Activated CD4-positive, alpha-beta T cell treated with anti-CD3 and anti-CD28 coated beads, Interleukin-2, amount 10 ng/mL, durations not matched to agents 24 days and 14 days (primary cell): ENCODE data around the gene CMTM8. TPM values are rescaled to one million over a fixed set of nuclear protein-coding genes. Genes with fewer than 3 reads are reported as not detected.

Experiments
- DNase-seq: peaks from one replicate; pipeline ENCODE4 v3.0.0; 2022
- H3K27ac Mint-ChIP-seq: one replicate; pipeline ENCODE4 v1.8.0; 2022; ENCODE audit warnings: mild to moderate bottlenecking, mixed read lengths
- H3K27me3 Mint-ChIP-seq: one replicate; pipeline ENCODE4 v1.8.0; 2022; ENCODE audit warnings: mixed read lengths
- H3K36me3 Mint-ChIP-seq: one replicate; pipeline ENCODE4 v1.8.0; 2022; ENCODE audit warnings: low read depth, mild to moderate bottlenecking, mixed read lengths
- H3K4me1 Mint-ChIP-seq: one replicate; pipeline ENCODE4 v1.8.0; 2021; ENCODE audit warnings: mixed read lengths
- H3K4me3 Mint-ChIP-seq: one replicate; pipeline ENCODE4 v1.8.0; 2022; ENCODE audit warnings: mild to moderate bottlenecking, moderate library complexity, mixed read lengths
- H3K9me3 Mint-ChIP-seq: one replicate; pipeline ENCODE4 v1.8.0; 2021; ENCODE audit warnings: mixed read lengths
- intact Hi-C: fragments of 100-400 bp; cut with micrococcal nuclease; formaldehyde crosslinking; loops from one replicate; pipeline ENCODE4 v1.15.1; 2023
- total RNA-seq: library from RNA; stranded (reverse); gene quantifications from 2 replicates; pipeline ENCODE4 v1.2.3, GENCODE V29; 2022

The CMTM8 gene
- total RNA-seq, 1 donor from 2014 or later = 4.8 TPM

- H3K4me3 Mint-ChIP-seq = no peak overlapping the region
- peaks cover 19% of the 10 kb centered on the region for H3K27me3 Mint-ChIP-seq
- no peak for DNase-seq
- H3K27ac Mint-ChIP-seq = no peak overlapping the region
- intact Hi-C loops = no loop called here
- H3K9me3 Mint-ChIP-seq = peaks cover 9% of the 10 kb centered on the region
- peaks cover 28% of the 10 kb centered on the region for H3K4me1 Mint-ChIP-seq
- peaks cover 9% of the 10 kb centered on the region for H3K36me3 Mint-ChIP-seq
Observed at GRCh38 chr3:32241100-32241499, 2.6 kb downstream of the CMTM8 start.

GRCh38 chr3:32243519-32243918 is 5.0 kb downstream of the CMTM8 start:
- no peak overlapping the region for H3K27ac Mint-ChIP-seq
- peaks cover 5% of the 10 kb centered on the region for H3K36me3 Mint-ChIP-seq
- H3K9me3 Mint-ChIP-seq = no peaks in the 10 kb centered on the region
- H3K27me3 Mint-ChIP-seq = no peaks in the 10 kb centered on the region
- peaks cover 30% of the 10 kb centered on the region for H3K4me1 Mint-ChIP-seq
- H3K4me3 Mint-ChIP-seq = no peak overlapping the region
- no peak for DNase-seq
- intact Hi-C loops = no loop called here

DNA sequence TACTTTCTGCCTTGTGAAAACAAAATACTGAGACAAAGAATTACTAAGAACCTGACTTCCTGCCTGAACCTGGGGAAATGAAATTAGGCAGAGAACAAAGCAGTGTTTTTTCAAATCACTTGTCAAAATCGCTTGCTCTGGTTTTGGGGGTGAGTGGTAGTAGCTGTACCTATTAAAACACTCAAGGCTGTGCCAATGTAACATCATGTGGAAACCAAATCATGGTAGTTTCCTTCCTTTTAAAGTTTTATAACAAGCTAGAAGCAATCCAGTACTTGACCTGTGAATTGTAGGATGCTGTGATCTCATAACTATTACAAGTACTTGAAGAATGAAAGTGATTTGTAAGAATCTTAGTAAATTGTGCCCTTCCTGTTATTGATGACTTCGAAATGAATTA is 6.7 kb downstream of the CMTM8 start:
- intact Hi-C loops = no loop called here
- H3K27me3 Mint-ChIP-seq = no peaks in the 10 kb centered on the region
- no peak overlapping the region for H3K27ac Mint-ChIP-seq
- peaks cover 9% of the 10 kb centered on the region for H3K36me3 Mint-ChIP-seq
- peaks cover 23% of the 10 kb centered on the region for H3K4me1 Mint-ChIP-seq
- DNase-seq = no peak
- no peak overlapping the region for H3K4me3 Mint-ChIP-seq
- H3K9me3 Mint-ChIP-seq = no peaks in the 10 kb centered on the region

DNA sequence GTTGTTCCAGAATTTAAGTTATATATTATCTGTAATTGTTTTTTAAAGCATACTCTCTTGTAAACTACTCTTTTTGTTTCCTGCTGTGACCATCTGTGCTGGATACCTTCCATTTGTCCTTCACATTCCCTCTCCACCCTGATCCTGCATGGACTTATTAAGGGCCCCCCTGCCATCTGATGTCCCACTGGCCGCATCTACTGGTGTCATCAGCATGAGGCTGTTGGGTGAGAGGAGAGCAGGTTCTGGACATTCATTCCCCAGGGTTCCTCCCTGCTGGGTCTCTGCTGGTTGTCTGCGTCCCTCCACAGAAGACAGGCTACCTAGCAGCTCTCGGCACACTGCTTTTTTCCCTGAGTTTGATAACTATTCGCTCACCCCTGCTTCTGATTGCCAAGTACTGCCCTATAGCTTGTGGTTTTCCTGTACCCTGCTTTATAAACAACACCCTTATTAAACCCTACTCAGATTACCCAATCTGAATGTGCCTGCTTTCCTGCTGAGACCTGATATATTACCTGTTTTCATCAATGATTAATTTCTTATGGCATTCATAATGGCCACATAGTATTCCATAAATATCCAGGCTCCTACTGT is 7.7 kb downstream of the CMTM8 start:
- intact Hi-C loops = no loop called here
- peaks cover 3% of the 10 kb centered on the region for H3K9me3 Mint-ChIP-seq

GRCh38 chr3:32249184-32249782 is 10.8 kb downstream of the CMTM8 start:
- peaks cover 3% of the 10 kb centered on the region for H3K9me3 Mint-ChIP-seq
- intact Hi-C loops = no loop called here
- H3K4me3 Mint-ChIP-seq = no peak overlapping the region
- peaks cover 17% of the 10 kb centered on the region for H3K4me1 Mint-ChIP-seq
- H3K27me3 Mint-ChIP-seq = no peaks in the 10 kb centered on the region
- no peak overlapping the region for H3K27ac Mint-ChIP-seq
- peaks cover 11% of the 10 kb centered on the region for H3K36me3 Mint-ChIP-seq
- DNase-seq = no peak

More for the DNA sequence above, 7.7 kb downstream of the CMTM8 start:
- H3K4me1 Mint-ChIP-seq = peaks cover 18% of the 10 kb centered on the region
- no peaks in the 10 kb centered on the region for H3K27me3 Mint-ChIP-seq
- no peak for DNase-seq
- H3K27ac Mint-ChIP-seq = peak overlapping the region; percentile 29
- peaks cover 9% of the 10 kb centered on the region for H3K36me3 Mint-ChIP-seq
- H3K4me3 Mint-ChIP-seq = no peak overlapping the region

DNA sequence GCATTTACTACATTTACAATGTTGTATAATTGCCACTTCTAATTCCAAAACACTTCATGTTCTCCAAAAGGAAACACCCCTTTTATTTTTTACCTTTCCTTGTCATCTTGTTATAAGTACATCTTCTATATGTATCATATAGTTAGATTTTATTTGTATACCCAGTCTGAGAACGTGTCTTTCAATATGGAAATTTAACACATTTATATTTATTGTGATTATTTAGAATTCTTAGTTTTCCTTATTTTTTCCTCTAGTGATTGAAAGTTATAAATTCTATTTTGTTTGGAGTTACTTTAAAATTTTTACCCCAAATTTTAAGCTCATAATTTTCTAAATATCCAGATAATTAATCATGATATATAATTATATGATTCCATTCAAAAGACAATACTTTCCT is 15.8 kb downstream of the CMTM8 start:
- H3K27ac Mint-ChIP-seq = no peak overlapping the region
- intact Hi-C loops = no loop called here
- H3K4me1 Mint-ChIP-seq = peaks cover 16% of the 10 kb centered on the region
- H3K9me3 Mint-ChIP-seq = peaks cover 3% of the 10 kb centered on the region
- no peaks in the 10 kb centered on the region for H3K27me3 Mint-ChIP-seq
- no peak for DNase-seq
- no peak overlapping the region for H3K4me3 Mint-ChIP-seq
- peaks cover 11% of the 10 kb centered on the region for H3K36me3 Mint-ChIP-seq

- H3K27ac Mint-ChIP-seq = no peak overlapping the region
- peaks cover 7% of the 10 kb centered on the region for H3K36me3 Mint-ChIP-seq
- peaks cover 3% of the 10 kb centered on the region for H3K9me3 Mint-ChIP-seq
- intact Hi-C loops = no loop called here
- H3K27me3 Mint-ChIP-seq = no peaks in the 10 kb centered on the region
- peaks cover 11% of the 10 kb centered on the region for H3K4me1 Mint-ChIP-seq
- no peak for DNase-seq
- no peak overlapping the region for H3K4me3 Mint-ChIP-seq
Observed at GRCh38 chr3:32255345-32255744, 16.9 kb downstream of the CMTM8 start.

- Mint-ChIP-seq H3K4me3 (no peak overlapping the region), H3K9me3 (no peaks in the 10 kb centered on the region)
Observed at GRCh38 chr3:32256206-32256605, 17.7 kb downstream of the CMTM8 start.

GRCh38 chr3:32257042-32257441 is 18.6 kb downstream of the CMTM8 start:
- H3K27me3 Mint-ChIP-seq = no peaks in the 10 kb centered on the region
- H3K9me3 Mint-ChIP-seq = no peaks in the 10 kb centered on the region
- H3K4me1 Mint-ChIP-seq = peaks cover 11% of the 10 kb centered on the region
- no peak overlapping the region for H3K27ac Mint-ChIP-seq
- peaks cover 7% of the 10 kb centered on the region for H3K36me3 Mint-ChIP-seq
- no peak for DNase-seq
- no peak overlapping the region for H3K4me3 Mint-ChIP-seq
- intact Hi-C loops = no loop called here

More at GRCh38 chr3:32256206-32256605, 17.7 kb downstream of the CMTM8 start:
- intact Hi-C loops = no loop called here
- DNase-seq = no peak
- Mint-ChIP-seq H3K4me1 (peaks cover 11% of the 10 kb centered on the region), H3K27ac (no peak overlapping the region), H3K27me3 (no peaks in the 10 kb centered on the region), H3K36me3 (peaks cover 7% of the 10 kb centered on the region)

- no peak overlapping the region for H3K27ac Mint-ChIP-seq
- H3K27me3 Mint-ChIP-seq = no peaks in the 10 kb centered on the region
- intact Hi-C loops = no loop called here
- peak; percentile 63 for DNase-seq
- H3K9me3 Mint-ChIP-seq = no peaks in the 10 kb centered on the region
- H3K4me1 Mint-ChIP-seq = peaks cover 11% of the 10 kb centered on the region
- peaks cover 15% of the 10 kb centered on the region for H3K36me3 Mint-ChIP-seq
- H3K4me3 Mint-ChIP-seq = no peak overlapping the region
Observed at GRCh38 chr3:32257641-32258438, 19.4 kb downstream of the CMTM8 start.

- intact Hi-C loops = no loop called here
Observed at GRCh38 chr3:32258869-32259268, 20.4 kb downstream of the CMTM8 start.

DNA sequence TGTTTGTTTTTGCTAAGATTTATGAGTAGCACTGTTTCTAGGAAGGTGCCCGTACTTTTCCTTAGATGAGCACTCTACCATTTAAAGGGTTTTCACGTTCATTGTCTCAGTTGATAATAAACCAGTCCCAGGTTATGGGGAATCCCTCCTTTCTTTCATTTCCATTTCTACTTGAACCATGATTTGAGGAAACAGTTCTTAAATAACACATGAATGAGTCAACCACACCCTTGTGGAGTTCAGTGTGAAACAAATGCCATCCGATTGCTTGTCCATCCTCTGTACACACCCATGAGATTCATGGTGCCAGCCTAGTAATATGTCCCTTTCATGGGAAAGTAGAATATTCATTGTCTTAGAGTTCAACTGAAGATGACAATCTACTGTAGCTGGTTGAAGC is 23.1 kb downstream of the CMTM8 start:
- H3K27me3 Mint-ChIP-seq = no peaks in the 10 kb centered on the region
- no peak overlapping the region for H3K4me3 Mint-ChIP-seq
- no peak overlapping the region for H3K27ac Mint-ChIP-seq
- H3K9me3 Mint-ChIP-seq = no peaks in the 10 kb centered on the region
- H3K4me1 Mint-ChIP-seq = peaks cover 11% of the 10 kb centered on the region
- H3K36me3 Mint-ChIP-seq = peaks cover 7% of the 10 kb centered on the region
- intact Hi-C loops = no loop called here
- DNase-seq = no peak

More at GRCh38 chr3:32258869-32259268, 20.4 kb downstream of the CMTM8 start:
- H3K27ac Mint-ChIP-seq = no peak overlapping the region
- H3K9me3 Mint-ChIP-seq = no peaks in the 10 kb centered on the region
- peak; percentile 42 for DNase-seq
- H3K4me3 Mint-ChIP-seq = no peak overlapping the region
- H3K27me3 Mint-ChIP-seq = no peaks in the 10 kb centered on the region
- H3K36me3 Mint-ChIP-seq = peaks cover 11% of the 10 kb centered on the region
- H3K4me1 Mint-ChIP-seq = peaks cover 11% of the 10 kb centered on the region

DNA sequence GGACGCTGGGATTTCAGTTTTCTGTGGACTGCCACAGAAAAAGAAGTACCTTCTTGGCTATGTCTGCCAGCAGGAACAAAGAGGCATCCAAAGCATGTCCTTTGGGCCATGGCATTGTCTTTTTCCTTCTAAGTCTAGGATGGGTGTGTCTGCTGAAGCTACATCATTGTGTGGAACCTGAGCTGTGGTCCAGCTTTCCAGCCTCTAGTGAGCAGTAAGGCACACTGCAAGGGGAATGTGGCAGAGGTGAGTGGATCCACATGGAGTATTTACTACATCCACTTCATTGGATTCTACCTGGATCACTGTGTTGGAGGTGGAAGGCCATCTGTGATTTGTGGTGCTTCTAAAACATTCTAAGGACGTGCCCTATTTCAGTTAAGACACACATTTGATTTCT is 23.7 kb downstream of the CMTM8 start:
- DNase-seq = peak; percentile 24
- Mint-ChIP-seq H3K36me3 (peaks cover 7% of the 10 kb centered on the region), H3K9me3 (no peaks in the 10 kb centered on the region), H3K27ac (no peak overlapping the region), H3K27me3 (no peaks in the 10 kb centered on the region), H3K4me3 (no peak overlapping the region), H3K4me1 (peaks cover 9% of the 10 kb centered on the region)
- intact Hi-C loops = no loop called here

GRCh38 chr3:32274306-32274705 is 35.8 kb downstream of the CMTM8 start:
- DNase-seq = no peak
- intact Hi-C loops = no loop called here
- no peak overlapping the region for H3K27ac Mint-ChIP-seq
- H3K4me3 Mint-ChIP-seq = no peak overlapping the region
- H3K9me3 Mint-ChIP-seq = no peaks in the 10 kb centered on the region
- H3K4me1 Mint-ChIP-seq = no peaks in the 10 kb centered on the region
- H3K36me3 Mint-ChIP-seq = peaks cover 2% of the 10 kb centered on the region
- H3K27me3 Mint-ChIP-seq = no peaks in the 10 kb centered on the region
